GM19468 (cell line): ENCODE data around the gene CHMP6.

Source experiments
- ATAC-seq: cut with Tn5 transposase; IDR thresholded peaks from one replicate; pipeline ENCODE4 v1.9.1; 2021; ENCODE audit warnings: mild to moderate bottlenecking, moderate library complexity, moderate number of reproducible peaks; ENCODE audit not compliant: unreplicated experiment; ENCODE audit errors: extremely low read depth

Gene CHMP6

GRCh38 chr17:80990921-80991644 is 558 bp upstream of the CHMP6 start:
- ATAC-seq: no peak

DNA sequence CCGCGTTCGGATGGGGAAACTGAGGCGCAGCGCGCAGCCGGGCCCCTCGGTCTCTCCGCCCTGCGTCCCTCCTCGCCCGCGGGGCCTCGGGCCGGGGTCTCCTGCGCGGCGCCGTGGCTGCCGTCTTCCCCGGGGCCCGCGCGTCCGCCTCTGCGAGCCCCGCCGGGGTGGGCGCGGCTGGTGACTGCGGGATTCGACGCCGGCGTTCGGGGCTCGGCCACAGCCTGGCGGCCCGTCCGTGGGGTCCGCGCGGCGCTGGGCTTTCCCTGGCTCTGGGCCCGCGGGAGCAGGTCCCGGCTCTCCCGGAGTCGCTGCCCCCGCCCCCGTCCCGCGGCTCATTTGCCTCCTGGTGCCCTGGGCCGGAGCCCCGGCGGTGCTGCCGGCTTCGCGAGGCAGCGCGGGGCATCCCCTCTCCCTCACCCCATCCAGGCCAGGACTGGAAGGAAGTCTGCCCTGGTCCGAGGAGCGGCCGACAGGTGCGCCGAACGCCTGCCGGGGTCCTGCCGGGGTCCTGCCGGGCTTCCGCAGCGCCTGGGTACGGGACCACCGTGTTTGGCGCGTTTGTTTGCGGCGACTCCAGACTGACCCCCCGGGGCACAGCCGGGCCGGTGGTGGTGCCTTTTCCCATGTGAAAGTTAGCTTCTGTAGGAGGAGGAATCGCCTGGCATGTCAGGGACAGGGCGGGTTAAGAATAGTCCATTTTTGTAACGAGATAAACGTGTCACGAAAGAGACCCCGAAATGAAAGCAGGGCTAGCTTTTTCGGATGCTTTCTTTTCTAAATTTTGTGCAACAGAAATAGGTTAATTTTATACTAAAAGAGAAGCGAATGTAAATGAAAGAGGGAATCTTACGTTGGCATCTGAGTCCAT is 671 bp downstream of the CHMP6 start:
- no peak for ATAC-seq

DNA sequence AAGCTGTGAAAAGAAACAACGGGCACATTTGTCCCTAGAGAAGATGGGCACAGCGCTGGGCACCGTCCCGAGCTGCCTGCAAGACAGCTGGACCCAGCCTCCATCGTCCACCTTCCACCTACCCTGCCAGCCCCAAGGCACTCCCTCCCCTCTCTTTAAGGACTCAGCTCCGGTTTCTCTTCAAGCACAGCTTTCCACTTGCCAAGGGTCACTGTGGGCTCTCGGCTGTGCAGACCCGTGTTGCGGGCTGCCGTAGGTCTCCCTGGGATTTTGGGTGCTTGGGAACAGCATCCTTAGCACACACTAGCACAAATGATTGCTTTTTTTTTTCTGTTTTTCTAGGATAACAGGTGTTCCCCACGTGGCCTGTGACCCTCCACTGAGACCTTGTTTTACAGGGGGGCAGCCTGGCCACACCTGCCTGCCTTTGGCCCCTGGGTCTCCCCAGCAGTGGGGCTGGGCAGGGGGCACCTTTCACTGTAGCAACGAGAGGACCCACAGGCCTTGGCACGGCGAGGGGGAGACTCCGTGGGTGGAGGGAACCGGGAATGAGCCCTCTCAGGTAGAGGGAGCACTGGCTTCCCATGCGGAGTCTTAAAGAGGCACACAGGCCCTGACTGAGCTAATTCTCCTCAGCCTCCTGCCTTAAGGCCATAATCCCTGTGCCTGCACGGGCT is 1.4 kb downstream of the CHMP6 start:
- ATAC-seq: no peak

GRCh38 chr17:80995131-80995530 is 3.5 kb downstream of the CHMP6 start:
- no peak for ATAC-seq

DNA sequence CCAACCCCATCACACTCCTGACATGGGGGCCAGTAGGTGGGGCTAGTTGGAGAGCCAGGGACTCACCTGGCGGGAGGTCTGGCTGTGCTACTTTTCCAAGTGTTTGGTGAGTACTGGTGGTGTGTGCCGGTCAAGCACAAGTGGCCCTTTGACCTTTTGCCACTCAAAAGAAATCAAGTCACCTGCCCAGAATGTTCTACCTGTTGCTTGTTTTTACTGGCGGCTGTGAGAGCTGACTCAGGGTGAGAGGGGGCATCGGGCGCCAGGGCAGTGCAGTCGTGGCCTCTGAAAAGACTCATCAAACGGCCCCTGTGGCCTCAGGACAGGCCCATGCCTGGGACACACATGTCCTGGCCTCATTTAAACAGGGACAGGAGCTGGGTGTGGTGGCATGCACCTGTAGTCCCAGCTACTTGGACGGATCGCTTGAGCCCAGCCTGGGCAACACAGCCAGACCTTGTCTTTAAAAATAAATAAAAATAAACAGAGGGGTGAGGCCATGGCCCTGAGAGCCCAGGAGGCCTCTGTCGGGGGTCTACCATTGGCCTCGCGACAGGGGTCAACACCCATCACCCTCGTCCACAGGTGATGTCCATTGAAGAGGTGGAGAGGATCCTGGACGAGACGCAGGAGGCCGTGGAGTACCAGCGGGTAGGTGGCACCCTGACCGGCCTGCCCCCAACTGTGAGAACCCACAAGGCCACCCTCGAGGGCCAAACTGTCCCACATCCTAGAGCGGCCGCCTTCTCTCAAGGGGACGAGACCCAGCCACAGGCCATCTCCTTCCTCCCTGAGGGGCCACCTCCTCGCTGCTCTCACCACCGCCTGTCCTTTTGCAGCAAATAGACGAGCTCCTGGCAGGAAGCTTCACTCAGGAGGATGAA is 5.0 kb downstream of the CHMP6 start:
- no peak for ATAC-seq

GRCh38 chr17:80997424-80998117 is 5.9 kb downstream of the CHMP6 start:
- ATAC-seq: no peak

GRCh38 chr17:80998118-80998747 is 6.6 kb downstream of the CHMP6 start:
- no peak for ATAC-seq

DNA sequence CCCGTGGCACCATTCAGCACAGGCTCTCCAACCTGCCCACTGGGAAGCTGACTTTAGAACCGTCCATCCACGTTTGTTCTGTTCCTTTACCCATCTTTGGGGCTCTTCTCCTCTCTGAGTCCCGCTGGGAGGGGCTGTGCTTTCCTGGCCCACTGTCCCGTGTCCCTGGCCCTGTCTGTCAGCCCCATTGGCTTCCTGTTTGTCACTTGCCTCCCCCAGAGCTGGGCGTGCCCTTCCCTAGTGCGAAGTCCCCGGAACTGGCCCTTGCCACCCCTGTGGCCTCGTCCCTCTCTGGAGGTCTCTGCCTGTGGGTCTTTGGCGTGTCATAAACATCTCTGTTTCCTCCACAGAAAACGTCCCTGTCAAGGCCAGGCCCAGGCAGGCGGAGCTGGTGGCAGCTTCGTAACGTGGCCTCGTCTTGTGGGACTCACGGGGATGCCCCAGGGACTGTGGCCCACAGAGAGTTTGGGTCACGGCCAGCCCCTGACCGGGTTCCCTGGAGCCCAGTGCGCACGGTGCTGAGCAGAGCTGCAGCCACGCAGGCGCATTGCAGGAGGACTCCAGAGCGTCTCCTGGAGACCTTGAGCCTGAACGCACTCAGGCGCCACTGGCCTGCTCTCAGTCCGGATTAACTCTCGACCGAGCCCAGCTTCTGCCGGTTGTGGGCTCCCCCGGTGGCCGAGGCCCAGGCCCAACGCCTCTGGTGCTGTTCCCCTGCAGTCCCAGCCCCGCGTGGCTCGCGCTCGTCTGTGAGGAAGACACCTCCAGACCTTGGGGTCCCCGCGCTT is 7.3 kb downstream of the CHMP6 start:
- no peak for ATAC-seq

DNA sequence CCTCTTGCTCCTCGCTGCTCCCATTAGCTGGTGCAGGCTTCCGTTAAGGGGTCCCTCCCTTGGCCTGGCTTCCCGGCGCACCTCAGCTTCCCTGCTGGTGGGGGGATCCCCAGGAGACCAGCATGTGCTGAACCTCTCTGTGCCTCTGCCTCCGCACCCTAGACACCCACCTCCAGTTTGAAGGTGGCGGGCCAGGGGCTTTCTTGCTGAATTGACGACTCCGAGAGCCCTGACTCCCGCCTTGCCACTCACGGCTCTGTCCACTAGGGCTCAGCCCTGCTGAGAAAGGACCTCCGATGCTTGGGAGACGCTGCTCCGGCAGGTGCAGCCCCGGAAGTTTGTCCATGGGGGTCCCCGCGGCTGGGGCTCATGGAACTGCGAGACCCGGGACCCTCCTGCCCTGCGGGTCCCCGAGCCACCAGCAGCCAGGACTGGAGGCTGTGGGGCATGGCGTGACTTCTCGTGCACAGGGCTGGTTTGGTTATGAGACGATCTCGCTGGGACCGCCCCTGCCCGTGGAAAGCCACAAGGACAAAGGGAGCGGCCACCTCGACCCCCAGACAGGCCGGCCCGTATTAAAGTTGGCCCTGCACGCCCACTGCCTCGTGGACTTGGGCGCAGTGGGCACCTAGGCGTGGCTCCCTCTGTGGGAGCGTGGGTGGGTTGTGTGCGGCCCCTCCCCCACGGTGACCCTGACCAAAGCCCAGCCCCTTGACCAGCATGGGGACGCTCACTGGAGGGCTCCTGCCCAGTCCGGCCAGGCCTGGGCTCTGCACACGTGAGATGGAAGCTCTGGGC is 8.1 kb downstream of the CHMP6 start:
- ATAC-seq: no peak

- no peak for ATAC-seq
These were observed 8.6 kb downstream of the CHMP6 start for GRCh38 chr17:81000334-81000630.

DNA sequence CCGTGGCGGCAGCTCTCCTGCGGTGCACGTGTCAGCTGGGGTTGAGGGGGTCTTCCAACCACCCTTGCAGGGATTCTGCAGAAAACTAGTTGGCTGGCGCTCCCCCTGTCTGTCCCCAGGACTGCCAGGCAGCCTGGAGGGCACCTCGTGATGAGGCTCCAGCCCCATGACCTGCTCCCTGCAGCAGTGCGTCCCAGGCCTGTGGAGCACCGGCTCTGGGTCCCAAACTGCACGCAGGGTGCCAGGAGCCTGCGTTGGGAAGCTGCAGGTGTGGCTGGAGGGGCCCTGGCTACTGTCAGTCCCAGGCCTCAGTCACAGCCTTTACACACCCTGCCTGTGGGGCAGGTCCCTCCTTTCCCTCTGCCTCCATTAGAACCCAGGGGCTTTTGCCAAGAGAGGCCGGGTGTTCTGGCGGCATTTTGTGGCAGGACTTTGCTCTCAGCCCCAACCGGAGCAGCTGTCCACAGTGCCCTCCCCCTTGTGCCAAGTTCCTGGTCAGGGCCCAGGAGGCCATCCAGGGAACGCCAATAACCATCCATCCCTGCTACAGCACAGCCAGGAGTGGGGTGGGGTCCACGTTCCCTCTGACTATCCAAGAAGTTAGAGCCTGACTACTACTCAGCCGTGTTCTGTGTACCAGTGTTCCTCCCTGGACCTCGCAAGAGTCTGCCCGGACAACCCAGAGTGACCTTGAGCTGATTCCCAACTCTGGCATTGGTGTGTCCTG is 9.2 kb downstream of the CHMP6 start:
- ATAC-seq: no peak

DNA sequence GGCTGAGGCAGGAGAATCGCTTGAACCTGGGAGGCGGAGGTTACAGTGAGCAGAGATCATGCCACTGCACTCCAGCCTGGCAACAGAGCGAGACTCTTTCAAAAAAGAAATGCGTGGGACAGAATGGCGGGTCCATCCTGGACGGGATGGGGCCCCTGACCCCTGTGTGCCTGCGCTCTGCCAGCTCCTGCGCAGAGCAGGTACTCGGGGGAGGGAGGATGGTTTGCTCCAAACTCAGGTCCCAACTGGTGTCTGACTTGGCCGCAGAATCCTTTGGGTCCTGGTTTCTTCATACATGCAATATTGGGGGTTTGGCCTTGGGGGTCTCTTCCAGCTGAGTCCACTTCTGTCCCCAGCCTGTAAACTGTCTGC is 10.4 kb downstream of the CHMP6 start:
- no peak for ATAC-seq

DNA sequence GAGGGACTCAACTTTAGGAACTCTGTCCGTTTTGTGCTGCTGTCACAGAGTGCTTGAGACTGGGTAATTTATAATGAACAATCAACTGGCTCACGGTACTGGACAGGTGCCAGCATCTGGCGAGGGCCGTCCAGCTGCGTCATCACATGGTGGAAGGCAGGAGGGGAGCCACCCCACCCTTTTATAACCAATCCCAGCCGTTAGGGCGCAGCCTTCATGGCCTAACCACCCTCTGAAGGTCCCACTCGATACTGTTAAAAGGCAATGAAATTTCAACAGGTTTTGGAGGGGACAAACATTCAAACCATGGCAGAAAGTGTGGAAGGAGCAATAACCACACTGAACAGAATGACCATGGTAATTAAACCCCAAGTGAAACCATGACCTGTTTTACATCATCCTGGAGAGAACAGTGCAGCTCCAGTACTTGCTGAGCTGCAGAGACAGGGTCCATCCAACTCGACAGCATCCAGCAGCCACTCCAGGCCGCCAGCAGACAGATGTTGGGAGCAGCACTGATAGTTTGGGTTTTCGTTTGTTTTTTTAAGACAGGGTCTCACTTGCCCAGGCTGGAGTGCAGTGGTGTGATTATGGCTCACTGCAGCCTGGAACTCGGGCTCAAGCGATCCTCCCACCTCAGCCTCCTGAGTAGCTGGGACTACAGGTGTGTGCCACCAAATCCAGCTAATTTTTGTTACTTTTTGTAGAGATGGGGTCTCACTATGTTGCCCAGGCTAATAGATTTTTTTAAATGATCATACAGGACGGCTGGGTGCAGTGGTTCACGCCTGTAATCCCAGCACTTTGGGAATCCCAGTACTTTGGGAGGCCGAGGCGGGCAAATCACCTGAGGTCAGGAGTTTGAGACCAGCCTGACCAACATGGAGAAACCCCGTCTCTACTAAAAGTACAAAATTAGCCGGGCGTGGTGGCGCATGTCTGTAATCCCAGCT is 11.0 kb downstream of the CHMP6 start:
- ATAC-seq: no peak

DNA sequence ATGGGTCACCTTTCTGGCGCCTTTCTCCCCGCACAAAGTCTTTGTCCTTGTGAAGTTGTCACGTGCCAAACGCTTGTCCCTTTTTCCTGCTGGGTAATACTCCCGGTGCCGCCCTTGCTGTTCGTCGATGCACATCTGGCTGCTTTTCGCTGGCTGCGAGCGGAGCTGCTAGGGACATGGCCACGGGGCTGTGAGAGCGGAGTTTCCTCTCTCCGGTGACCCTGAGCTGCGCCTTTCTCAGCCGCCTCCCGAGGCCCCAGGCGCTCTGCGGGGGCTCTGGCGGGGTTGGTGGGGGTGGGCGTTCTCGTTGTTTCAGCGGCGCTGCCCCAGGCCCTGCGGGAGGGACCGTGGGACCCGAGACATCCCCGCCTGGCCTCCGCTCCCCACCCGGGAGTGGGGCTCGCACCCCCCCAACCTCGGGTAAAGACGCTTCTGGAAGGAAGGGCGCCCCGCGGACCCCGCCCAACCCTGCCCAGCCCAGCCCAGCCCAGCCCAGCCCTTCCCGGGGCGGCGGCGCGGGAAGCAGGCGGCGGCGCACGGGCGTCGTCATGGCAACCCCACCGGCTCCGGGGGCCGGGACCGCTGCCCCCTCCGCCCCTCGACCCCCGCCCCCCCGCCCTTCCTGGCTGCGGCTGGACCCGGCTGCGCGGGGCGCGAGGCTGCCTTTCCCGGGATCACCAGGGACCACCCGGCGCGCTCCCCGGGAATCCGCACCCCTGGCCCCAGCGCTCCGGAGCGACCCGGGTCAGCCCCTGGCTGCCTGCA is 12.3 kb downstream of the CHMP6 start:
- ATAC-seq: no peak

GRCh38 chr17:81006891-81007290 is 15.2 kb downstream of the CHMP6 start:
- ATAC-seq: no peak
